Caco-2 (cell line): Measurements from ENCODE around the gene GRIA3. TPM values are rescaled to one million over a fixed set of nuclear protein-coding genes. Genes with fewer than 3 reads are reported as not detected.

ENCODE experiments used
- BruUV-seq: library from RNA; stranded (reverse); fragments of 400-500 nt; replicated peaks from 2 replicates; lab custom pipeline; 2021; lab: Mats Ljungman, UMichigan
- CTCF ChIA-PET: fragments of 300-600 bp; sonication (Branson Sonifier 250); formaldehyde crosslinking; loops from one replicate; lab custom pipeline; 2022; ENCODE audit warnings: antibody characterized with exemption; lab: Charles Lee
- POLR2A ChIA-PET: fragments of 300-600 bp; sonication (Branson Sonifier 250); formaldehyde crosslinking; loops from one replicate; lab custom pipeline; 2022; ENCODE audit warnings: antibody characterized with exemption; lab: Charles Lee
- DNase-seq, 2 experiments: peaks; one replicate each; pipeline versions ENCODE4 v3.0.0 to v3.0.0-alpha.2; 2020 to 2022
- H3K27me3 ChIP-seq: replicated peaks from 2 replicates; pipeline ENCODE4 v1.6.0; 2011; ENCODE audit warnings: low read length; ENCODE audit not compliant: control insufficient read depth, insufficient read depth
- H3K36me3 ChIP-seq: 2 replicates; pipeline ENCODE4 v1.5.1; 2011; ENCODE audit warnings: low read length; ENCODE audit not compliant: control insufficient read depth, insufficient read depth
- H3K4me1 ChIP-seq: fragments of 250-450 bp; sonication (Bioruptor Pico); 2 replicates; pipeline ENCODE4 v1.5.1; 2020; ENCODE audit warnings: mild to moderate bottlenecking
- H3K4me3 ChIP-seq: 2 replicates; pipeline ENCODE4 v1.5.1; 2011; ENCODE audit warnings: low read depth, mild to moderate bottlenecking, control low read depth, low read length
- H3K9me3 ChIP-seq: fragments of 250-450 bp; sonication (Bioruptor Pico); 2 replicates; pipeline ENCODE4 v1.5.1; 2020; ENCODE audit warnings: mild to moderate bottlenecking, moderate library complexity
- H3K27ac Mint-ChIP-seq: one replicate; pipeline ENCODE4 v1.8.0; 2022; ENCODE audit warnings: mixed read lengths; ENCODE audit not compliant: unreplicated experiment
- H3K27me3 Mint-ChIP-seq: one replicate; pipeline ENCODE4 v1.8.0; 2022; ENCODE audit warnings: mixed read lengths; ENCODE audit not compliant: insufficient read depth, unreplicated experiment
- H3K36me3 Mint-ChIP-seq: one replicate; pipeline ENCODE4 v1.8.0; 2022; ENCODE audit warnings: mild to moderate bottlenecking, mixed read lengths; ENCODE audit not compliant: insufficient read depth, unreplicated experiment
- H3K4me1 Mint-ChIP-seq: one replicate; pipeline ENCODE4 v1.8.0; 2022; ENCODE audit warnings: low read depth, mixed read lengths; ENCODE audit not compliant: unreplicated experiment
- H3K4me3 Mint-ChIP-seq: one replicate; pipeline ENCODE4 v1.8.0; 2022; ENCODE audit warnings: mild to moderate bottlenecking, moderate library complexity, mixed read lengths; ENCODE audit not compliant: unreplicated experiment
- H3K9me3 Mint-ChIP-seq: one replicate; pipeline ENCODE4 v1.8.0; 2022; ENCODE audit warnings: mixed read lengths; ENCODE audit not compliant: unreplicated experiment
- intact Hi-C: fragments of 100-400 bp; cut with micrococcal nuclease; formaldehyde crosslinking; loops from one replicate; pipeline ENCODE4 v1.10.0; 2022; ENCODE audit not compliant: unreplicated experiment
- total RNA-seq: library from RNA; stranded (reverse); gene quantifications from 2 replicates; pipeline ENCODE4 v1.2.3, GENCODE V29; 2022
- TF ChIP-seq, protein P1 (sequence below), 2 experiments: fragments of 200-600 bp in 1 of 2; IDR thresholded peaks; 1 replicate in 1 of 2; 2 replicates in 1 of 2; pipeline versions ENCODE4 v1.5.1 to v1.8.0; 2011 to 2022; ENCODE audit warnings: antibody characterized with exemption in 1 of 2, control low read depth in 1 of 2, inconsistent platforms in 1 of 2, low read depth in 1 of 2, low read length in 1 of 2, mild to moderate bottlenecking in 1 of 2, moderate library complexity in 1 of 2; ENCODE audit not compliant: insufficient read depth in 1 of 2, severe bottlenecking in 1 of 2, unreplicated experiment in 1 of 2

GRIA3 gene
- total RNA-seq, 1 experiment from 2014 or later: not detected

DNA sequence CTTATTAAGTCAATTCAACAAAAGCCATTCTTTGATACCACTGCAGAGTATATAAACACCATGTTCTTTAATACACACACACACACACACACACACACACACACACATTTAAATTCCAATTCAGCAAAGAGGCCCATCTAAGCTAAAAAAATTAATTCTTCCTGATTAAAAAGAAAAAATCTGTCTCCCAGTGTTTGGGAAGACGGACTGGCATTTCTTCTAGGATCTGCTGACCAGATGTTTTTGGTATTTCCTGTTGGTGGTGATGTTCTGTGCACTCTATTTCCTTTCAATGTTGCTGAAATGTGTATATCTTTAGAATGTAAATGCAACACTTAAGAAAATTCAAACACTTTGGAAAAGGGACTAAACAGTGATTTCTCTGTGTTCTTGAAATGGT is 304.9 kb downstream of the GRIA3 start:
- no peak for DNase-seq
- Histone ChIP-seq H3K9me3 (no peaks in the 10 kb centered on the region), H3K4me1 (no peaks in the 10 kb centered on the region), H3K27me3 (no peaks in the 10 kb centered on the region), H3K4me3 (no peak overlapping the region), H3K36me3 (no peaks in the 10 kb centered on the region)
- ChIA-PET CTCF (no interaction called here), POLR2A (no interaction called here)
- Mint-ChIP-seq H3K4me3 (no peak overlapping the region), H3K27ac (no peak overlapping the region), H3K9me3 (no peaks in the 10 kb centered on the region), H3K4me1 (no peaks in the 10 kb centered on the region), H3K27me3 (peaks cover 6% of the 10 kb centered on the region), H3K36me3 (no peaks in the 10 kb centered on the region)
- TF ChIP-seq, protein P1, sequence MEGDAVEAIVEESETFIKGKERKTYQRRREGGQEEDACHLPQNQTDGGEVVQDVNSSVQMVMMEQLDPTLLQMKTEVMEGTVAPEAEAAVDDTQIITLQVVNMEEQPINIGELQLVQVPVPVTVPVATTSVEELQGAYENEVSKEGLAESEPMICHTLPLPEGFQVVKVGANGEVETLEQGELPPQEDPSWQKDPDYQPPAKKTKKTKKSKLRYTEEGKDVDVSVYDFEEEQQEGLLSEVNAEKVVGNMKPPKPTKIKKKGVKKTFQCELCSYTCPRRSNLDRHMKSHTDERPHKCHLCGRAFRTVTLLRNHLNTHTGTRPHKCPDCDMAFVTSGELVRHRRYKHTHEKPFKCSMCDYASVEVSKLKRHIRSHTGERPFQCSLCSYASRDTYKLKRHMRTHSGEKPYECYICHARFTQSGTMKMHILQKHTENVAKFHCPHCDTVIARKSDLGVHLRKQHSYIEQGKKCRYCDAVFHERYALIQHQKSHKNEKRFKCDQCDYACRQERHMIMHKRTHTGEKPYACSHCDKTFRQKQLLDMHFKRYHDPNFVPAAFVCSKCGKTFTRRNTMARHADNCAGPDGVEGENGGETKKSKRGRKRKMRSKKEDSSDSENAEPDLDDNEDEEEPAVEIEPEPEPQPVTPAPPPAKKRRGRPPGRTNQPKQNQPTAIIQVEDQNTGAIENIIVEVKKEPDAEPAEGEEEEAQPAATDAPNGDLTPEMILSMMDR (IDR thresholded peaks at IDR 0.05; ENCODE audit: insufficient read depth in 1 of 2, low read depth in 1 of 2, low read length in 1 of 2, severe bottlenecking in 1 of 2, unreplicated experiment in 1 of 2): no peak
- intact Hi-C loops: no loop called here
- BruUV-seq: no TSS peak

DNA sequence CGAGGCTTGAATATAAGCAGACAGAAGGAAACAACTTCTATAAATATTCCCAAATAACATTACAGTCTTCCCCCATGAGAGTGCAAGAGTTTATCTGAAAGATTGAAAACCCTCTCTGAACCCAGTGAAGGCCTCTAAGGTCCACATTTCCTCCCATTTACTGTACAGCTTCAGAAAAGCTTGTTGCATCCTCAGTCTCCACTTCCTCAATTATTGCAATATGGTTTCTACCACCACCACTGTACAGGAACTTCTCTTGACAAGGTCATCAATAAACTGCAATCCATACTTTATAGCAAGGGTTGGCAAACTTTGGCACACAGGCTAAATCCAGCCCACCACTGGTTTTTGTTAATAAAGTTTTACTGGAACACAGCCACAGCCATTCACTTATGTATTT is 309.8 kb downstream of the GRIA3 start:
- Mint-ChIP-seq H3K9me3 (no peaks in the 10 kb centered on the region), H3K4me3 (no peak overlapping the region), H3K27me3 (peaks cover 7% of the 10 kb centered on the region), H3K4me1 (no peaks in the 10 kb centered on the region), H3K36me3 (no peaks in the 10 kb centered on the region), H3K27ac (no peak overlapping the region)
- ChIA-PET POLR2A (no interaction called here), CTCF (no interaction called here)
- Histone ChIP-seq H3K36me3 (no peaks in the 10 kb centered on the region), H3K4me1 (no peaks in the 10 kb centered on the region), H3K4me3 (no peak overlapping the region), H3K9me3 (no peaks in the 10 kb centered on the region), H3K27me3 (no peaks in the 10 kb centered on the region)
- BruUV-seq: no TSS peak
- no peak for DNase-seq
- TF ChIP-seq, protein P1 (IDR thresholded peaks at IDR 0.05; ENCODE audit: insufficient read depth in 1 of 2, low read depth in 1 of 2, low read length in 1 of 2, severe bottlenecking in 1 of 2, unreplicated experiment in 1 of 2): no peak
- intact Hi-C loops: no loop called here

DNA sequence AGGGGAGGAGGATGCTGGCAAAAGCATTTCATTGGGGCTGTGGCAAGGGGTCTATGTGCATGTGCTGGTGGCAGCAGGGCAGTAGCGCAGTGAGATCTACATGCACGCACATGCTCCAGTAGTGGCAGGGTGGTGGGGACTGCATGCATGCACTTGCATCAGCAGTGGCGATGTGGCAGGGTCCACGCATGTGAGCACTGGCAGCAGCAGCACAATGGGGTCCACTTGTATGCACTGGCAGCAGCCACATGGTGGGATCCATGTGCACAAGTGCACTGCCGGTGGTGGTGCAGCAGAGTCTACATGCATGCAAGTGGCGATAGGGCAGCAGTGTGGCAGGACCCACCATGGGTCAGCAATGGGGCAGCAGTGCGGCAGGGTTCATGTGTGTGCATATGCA is 315.7 kb downstream of the GRIA3 start:
- no peaks in the 10 kb centered on the region for H3K9me3 Mint-ChIP-seq
- Histone ChIP-seq H3K27me3 (no peaks in the 10 kb centered on the region), H3K4me1 (no peaks in the 10 kb centered on the region), H3K4me3 (no peak overlapping the region), H3K9me3 (no peaks in the 10 kb centered on the region), H3K36me3 (no peaks in the 10 kb centered on the region)
- POLR2A ChIA-PET: no interaction called here
- H3K4me3 Mint-ChIP-seq: no peak overlapping the region
- CTCF ChIA-PET: no interaction called here
- H3K27ac Mint-ChIP-seq: no peak overlapping the region
- no TSS peak for BruUV-seq
- no peak for DNase-seq
- H3K4me1 Mint-ChIP-seq: no peaks in the 10 kb centered on the region
- no peaks in the 10 kb centered on the region for H3K36me3 Mint-ChIP-seq
- intact Hi-C loops: no loop called here
- TF ChIP-seq, protein P1 (IDR thresholded peaks at IDR 0.05; ENCODE audit: insufficient read depth in 1 of 2, low read depth in 1 of 2, low read length in 1 of 2, severe bottlenecking in 1 of 2, unreplicated experiment in 1 of 2): no peak
- H3K27me3 Mint-ChIP-seq: peaks cover 3% of the 10 kb centered on the region
